ENCODE measurements around the gene HCFC2.

Gene HCFC2

GRCh38 chr12:104154806-104155205, 90.5 kb downstream of the HCFC2 start:
- no peak for DNase-seq (ENCODE audit: low read depth in 1 of 2, low spot score in 1 of 2)
- in situ Hi-C loops (cut with HindIII; ENCODE audit: low pct_unique_long_range_greater_than_20kb, low sequenced_read_pairs): no loop called here
- no peak for TF ChIP-seq JUND (IDR thresholded peaks at IDR 0.05; ENCODE audit: low read depth)
